Vagina (tissue), 2 donors: ENCODE data around the gene SMC1B.

ENCODE experiments used
- CTCF ChIP-seq, 3 experiments: fragments of 450-650 bp in 2 of 3; fragments of 200-600 bp in 1 of 3; sonication (generic) in 1 of 3; IDR thresholded peaks; one replicate each; pipeline ENCODE4 v1.5.1; 2017 to 2019; ENCODE audit warnings: antibody characterized with exemption in 3 of 3, mild to moderate bottlenecking in 2 of 3, moderate library complexity in 2 of 3
- POLR2A ChIP-seq, 2 donors: fragments of 450-650 bp; IDR thresholded peaks; one replicate each; pipeline ENCODE4 v1.6.1; 2017; ENCODE audit warnings: antibody characterized with exemption in 2 of 2, mild to moderate bottlenecking in 2 of 2, moderate library complexity in 2 of 2
- POLR2AphosphoS5 ChIP-seq, 2 donors: sonication (generic); formaldehyde crosslinking; IDR thresholded peaks; one replicate each; pipeline ENCODE4 v1.9.0; 2017; ENCODE audit warnings: antibody characterized with exemption in 2 of 2, mild to moderate bottlenecking in 2 of 2, low read depth in 1 of 2; ENCODE audit not compliant: insufficient read depth in 1 of 2

GRCh38 chr22:45426387-45426786, 13.0 kb upstream of the SMC1B start:
- TF ChIP-seq CTCF (IDR thresholded peaks at IDR 0.05) (no peak), POLR2A (IDR thresholded peaks at IDR 0.05) (no peak), POLR2AphosphoS5 (IDR thresholded peaks at IDR 0.05; ENCODE audit: insufficient read depth in 1 of 2, low read depth in 1 of 2) (no peak)
